Measurements from ENCODE around the gene ODF2L.

- TF ChIP-seq ZNF704 (CRISPR knock-in tag; IDR thresholded peaks at IDR 0.05; ENCODE audit: borderline replicate concordance) (no peak), KLF9 (CRISPR knock-in tag; IDR thresholded peaks at IDR 0.05; ENCODE audit: low read depth) (no peak), ZNF703 (CRISPR knock-in tag; IDR thresholded peaks at IDR 0.05; ENCODE audit: borderline replicate concordance) (no peak), JARID2 (CRISPR knock-in tag; IDR thresholded peaks at IDR 0.05; ENCODE audit: insufficient replicate concordance) (no peak), CREBL2 (CRISPR knock-in tag; IDR thresholded peaks at IDR 0.05; ENCODE audit: borderline replicate concordance) (no peak), ZNF280D (CRISPR knock-in tag; IDR thresholded peaks at IDR 0.05) (no peak), GLMP (CRISPR knock-in tag; IDR thresholded peaks at IDR 0.05; ENCODE audit: borderline replicate concordance) (no peak), EP300 (IDR thresholded peaks at IDR 0.05; ENCODE audit: low read depth in 2 of 2, low read length in 2 of 2) (no peak), EP300 (CRISPR knock-in tag; IDR thresholded peaks at IDR 0.05; ENCODE audit: borderline replicate concordance) (no peak), CTCF (CRISPR knock-in tag; IDR thresholded peaks at IDR 0.05) (peak; percentile 24; the same call in 1 of the 2 replicates), JUN (CRISPR knock-in tag; IDR thresholded peaks at IDR 0.05) (no peak)
Measured at GRCh38 chr1:86356247-86356646, 39.9 kb downstream of the ODF2L start.

Measured in HepG2 (cell line).